MM.1S (cell line): ENCODE data around the gene ELN.

Experiments used
- CTCF ChIP-seq: fragments of 300-600 bp; sonication (generic); IDR thresholded peaks from 2 replicates; pipeline ENCODE4 v1.5.1; 2016; ENCODE audit warnings: antibody characterized with exemption, low read length, mixed read lengths
- EZH2phosphoT487 ChIP-seq: fragments of 300-600 bp; sonication (generic); IDR thresholded peaks from 2 replicates; pipeline ENCODE4 v1.6.1; 2018; ENCODE audit warnings: antibody characterized with exemption, low read length

- TF ChIP-seq CTCF (no peak), EZH2phosphoT487 (no peak)
These were observed 65.8 kb downstream of the ELN start for GRCh38 chr7:74093671-74094223.
